Coronary artery (tissue), 2 donors: ENCODE measurements around the gene GLB1L3.

ENCODE experiments used
- DNase-seq: peaks from one replicate; pipeline ENCODE4 v3.0.0-alpha.2; 2017; ENCODE audit warnings: low spot score
- H3K27ac ChIP-seq, 2 donors: fragments of 200-600 bp; sonication (generic); one replicate each; pipeline ENCODE4 v1.5.1; 2016 to 2019
- H3K4me3 ChIP-seq: fragments of 200-600 bp; sonication (generic); 2 replicates; pipeline ENCODE4 v1.5.1; 2016; ENCODE audit warnings: mild to moderate bottlenecking, moderate library complexity
- TF ChIP-seq, protein P1 (sequence below): fragments of 200-600 bp; sonication (generic); IDR thresholded peaks from one replicate; pipeline ENCODE4 v1.5.1; 2019; ENCODE audit warnings: antibody characterized with exemption

Gene GLB1L3

DNA sequence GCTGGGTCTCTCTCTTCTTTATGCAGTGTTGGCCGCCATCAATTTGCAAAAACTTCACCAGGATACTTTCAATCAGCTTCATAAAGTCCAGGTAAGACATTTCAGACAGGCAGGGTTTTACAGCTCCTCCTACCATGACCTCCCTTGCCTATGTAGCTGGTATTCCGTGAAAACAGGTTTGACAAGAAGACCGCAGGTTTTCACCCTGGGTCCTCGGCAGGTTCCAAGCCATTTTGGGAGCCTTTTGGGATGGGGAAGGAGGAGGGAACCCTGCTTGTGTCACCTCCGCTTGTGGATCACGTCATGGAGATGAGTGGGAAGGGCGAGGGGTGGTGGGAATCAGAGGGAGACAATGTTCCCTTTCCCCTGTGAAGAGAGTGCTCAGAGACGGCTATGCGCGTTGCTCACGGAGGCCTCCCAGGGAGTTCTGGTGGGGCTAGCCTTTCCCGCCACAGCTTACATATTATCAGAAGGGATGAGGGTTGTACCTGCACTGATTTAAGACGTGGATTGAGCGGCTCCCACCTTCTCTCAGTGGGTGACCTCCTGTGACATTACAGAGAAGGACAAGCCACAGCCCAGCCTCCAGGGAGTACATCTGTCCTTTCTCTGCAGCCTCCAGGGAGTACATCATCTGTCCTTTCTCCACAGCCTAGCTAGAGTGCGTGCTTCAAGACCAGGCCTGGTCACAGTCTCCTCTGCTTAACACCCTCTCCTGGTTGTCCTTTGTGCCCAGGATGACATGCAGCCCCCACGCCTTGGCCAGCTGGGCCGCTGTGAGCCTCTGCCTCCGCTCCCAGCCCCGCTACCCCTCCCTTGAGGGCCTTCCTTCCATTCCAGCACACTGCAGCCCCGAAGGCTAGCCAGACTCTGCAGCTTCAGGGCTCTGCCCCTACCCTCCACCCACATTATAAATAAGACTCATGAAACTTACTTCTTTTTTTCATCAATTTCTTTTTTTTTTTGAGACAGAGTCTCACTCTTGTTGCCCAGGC lies 17.2 kb downstream of the GLB1L3 start:
- H3K4me3 ChIP-seq = no peak overlapping the region
- DNase-seq = no peak
- TF ChIP-seq, protein P1, sequence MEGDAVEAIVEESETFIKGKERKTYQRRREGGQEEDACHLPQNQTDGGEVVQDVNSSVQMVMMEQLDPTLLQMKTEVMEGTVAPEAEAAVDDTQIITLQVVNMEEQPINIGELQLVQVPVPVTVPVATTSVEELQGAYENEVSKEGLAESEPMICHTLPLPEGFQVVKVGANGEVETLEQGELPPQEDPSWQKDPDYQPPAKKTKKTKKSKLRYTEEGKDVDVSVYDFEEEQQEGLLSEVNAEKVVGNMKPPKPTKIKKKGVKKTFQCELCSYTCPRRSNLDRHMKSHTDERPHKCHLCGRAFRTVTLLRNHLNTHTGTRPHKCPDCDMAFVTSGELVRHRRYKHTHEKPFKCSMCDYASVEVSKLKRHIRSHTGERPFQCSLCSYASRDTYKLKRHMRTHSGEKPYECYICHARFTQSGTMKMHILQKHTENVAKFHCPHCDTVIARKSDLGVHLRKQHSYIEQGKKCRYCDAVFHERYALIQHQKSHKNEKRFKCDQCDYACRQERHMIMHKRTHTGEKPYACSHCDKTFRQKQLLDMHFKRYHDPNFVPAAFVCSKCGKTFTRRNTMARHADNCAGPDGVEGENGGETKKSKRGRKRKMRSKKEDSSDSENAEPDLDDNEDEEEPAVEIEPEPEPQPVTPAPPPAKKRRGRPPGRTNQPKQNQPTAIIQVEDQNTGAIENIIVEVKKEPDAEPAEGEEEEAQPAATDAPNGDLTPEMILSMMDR = no peak
- H3K27ac ChIP-seq = no peak overlapping the region

DNA sequence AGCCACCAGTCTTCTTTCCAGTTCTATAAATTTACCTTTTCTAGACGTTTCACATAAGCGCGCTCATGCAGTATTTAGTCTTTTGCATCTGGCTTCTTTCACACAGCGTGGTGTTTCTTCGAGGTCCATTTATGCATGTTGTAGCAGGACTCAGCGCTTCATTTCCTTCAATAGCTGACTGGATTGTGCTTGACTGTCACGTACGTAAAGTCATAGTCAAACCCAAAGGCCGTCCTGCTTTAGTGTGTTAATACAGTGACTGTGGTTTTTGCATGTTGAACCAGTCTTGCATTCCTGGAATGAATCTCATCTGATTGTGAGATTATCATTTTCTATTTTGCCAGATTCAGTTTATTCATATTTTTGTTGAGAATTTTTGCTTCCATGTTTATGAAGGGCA lies 18.5 kb downstream of the GLB1L3 start:
- H3K4me3 ChIP-seq = no peak overlapping the region
- TF ChIP-seq, protein P1 = no peak
- DNase-seq = no peak

DNA sequence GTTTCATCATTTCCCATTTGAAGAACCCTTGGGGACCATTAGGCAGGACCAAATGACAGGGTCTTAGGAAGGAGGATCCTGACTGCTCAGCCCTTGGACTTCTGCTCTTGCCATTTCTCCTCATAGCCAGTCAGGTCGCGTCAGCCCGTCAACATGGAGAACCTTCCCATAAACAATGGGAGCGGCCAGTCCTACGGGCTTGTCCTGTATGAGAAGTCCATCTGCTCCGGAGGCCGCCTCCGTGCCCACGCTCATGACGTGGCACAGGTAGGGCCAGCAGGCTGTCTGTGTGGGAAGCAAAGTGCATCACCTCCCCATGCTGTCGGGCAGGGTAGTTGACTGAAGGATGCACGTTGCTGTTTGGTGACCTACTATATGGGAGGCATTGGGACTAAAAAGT lies 36.0 kb downstream of the GLB1L3 start:
- Histone ChIP-seq H3K27ac (no peak overlapping the region), H3K4me3 (no peak overlapping the region)
- no peak for DNase-seq
- TF ChIP-seq, protein P1 = no peak

More for the DNA sequence above, 18.5 kb downstream of the GLB1L3 start:
- no peak overlapping the region for H3K27ac ChIP-seq

DNA sequence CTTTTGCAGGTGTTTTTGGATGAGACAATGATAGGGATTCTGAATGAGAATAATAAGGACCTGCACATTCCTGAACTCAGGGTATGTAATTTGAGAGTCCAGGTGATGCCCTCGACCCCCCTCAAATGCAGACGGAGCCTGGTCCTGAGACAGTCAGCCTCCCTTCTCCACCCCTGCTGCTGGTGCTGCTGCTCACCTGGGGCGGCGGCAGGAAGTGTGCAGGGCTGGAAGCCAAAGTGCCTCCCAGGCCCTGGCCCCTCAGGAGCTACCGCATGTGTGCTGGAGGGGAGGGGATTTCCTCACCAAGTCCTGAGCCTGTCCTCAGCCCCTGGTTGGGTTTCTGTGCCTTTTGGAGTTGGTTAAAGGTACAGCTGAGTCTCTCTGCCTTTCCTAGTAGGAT lies 36.6 kb downstream of the GLB1L3 start:
- DNase-seq = no peak

DNA sequence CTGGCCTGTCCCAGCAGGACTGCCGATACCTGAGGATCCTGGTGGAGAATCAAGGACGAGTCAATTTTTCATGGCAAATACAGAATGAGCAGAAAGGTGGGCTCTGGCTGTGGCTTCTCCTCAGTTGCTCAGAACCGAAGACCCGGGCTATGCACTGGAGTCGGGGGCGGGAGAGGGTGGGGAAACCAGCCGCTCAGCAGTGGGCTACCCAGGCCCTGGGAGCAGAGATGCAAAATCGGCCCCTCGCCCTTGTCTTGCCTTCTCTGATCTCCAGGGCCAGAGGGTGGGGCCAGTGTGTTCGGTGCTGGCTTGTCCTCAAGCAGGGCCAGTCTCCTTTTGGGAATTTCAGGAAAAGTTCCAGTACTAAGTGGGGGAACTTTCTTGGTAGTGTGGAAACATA lies 37.2 kb downstream of the GLB1L3 start:
- DNase-seq = no peak
- TF ChIP-seq, protein P1 = no peak
- H3K4me3 ChIP-seq = no peak overlapping the region
- no peak overlapping the region for H3K27ac ChIP-seq

More for the DNA sequence above, 36.6 kb downstream of the GLB1L3 start:
- TF ChIP-seq, protein P1 = no peak
- Histone ChIP-seq H3K27ac (no peak overlapping the region), H3K4me3 (no peak overlapping the region)

DNA sequence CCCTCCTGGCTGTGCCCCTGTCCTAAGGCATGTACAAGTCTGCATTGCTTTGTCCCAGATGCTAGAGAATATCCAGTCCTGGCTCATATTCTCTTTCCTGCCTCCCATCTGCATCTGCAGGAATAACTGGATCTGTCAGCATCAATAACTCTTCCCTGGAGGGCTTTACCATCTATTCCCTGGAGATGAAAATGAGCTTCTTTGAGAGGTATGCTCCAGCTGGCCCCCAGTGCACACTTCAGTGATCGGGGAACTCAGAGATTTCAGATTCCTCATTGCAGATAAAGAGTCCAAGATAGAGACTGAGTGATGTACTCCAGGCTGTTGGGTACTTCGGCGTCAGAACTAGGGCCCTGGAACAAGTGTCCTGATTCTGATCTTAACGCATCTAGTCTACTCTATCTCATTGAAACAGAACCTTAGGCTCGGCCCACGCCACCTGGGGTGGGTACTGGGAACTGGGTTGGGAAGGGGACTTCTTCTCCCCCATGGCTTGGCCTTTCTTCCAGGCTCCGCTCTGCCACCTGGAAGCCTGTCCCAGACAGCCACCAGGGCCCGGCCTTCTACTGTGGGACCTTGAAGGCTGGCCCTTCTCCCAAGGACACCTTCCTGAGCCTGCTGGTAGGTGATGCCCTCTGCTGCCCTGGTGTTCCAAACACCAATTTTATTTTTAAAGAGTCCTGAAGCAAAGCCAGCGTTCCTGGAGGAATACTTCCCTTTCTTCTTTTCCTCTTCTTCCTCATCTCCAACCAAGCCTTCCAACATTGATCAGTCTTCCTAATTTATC lies 37.8 kb downstream of the GLB1L3 start:
- no peak for DNase-seq
- Histone ChIP-seq H3K4me3 (no peak overlapping the region), H3K27ac (no peak overlapping the region)
- TF ChIP-seq, protein P1 = no peak
